Tibial nerve (tissue), 4 donors: ENCODE measurements around the gene LRFN2.

ENCODE experiments used
- CTCF ChIP-seq, 5 experiments: fragments of 200-600 bp in 3 of 5; fragments of 450-650 bp in 2 of 5; sonication (generic) in 3 of 5; IDR thresholded peaks; one replicate each; pipeline ENCODE4 v1.5.1; 2016 to 2019; ENCODE audit warnings: antibody characterized with exemption in 5 of 5, mild to moderate bottlenecking in 3 of 5, moderate library complexity in 2 of 5
- EP300 ChIP-seq, 2 donors: sonication (generic); formaldehyde crosslinking; IDR thresholded peaks; one replicate each; pipeline ENCODE4 v1.6.1; 2017; ENCODE audit warnings: antibody characterized with exemption in 2 of 2, mild to moderate bottlenecking in 1 of 2
- POLR2A ChIP-seq, 2 donors: fragments of 450-650 bp; IDR thresholded peaks; one replicate each; pipeline ENCODE4 v1.6.1; 2017; ENCODE audit warnings: antibody characterized with exemption in 2 of 2, mild to moderate bottlenecking in 2 of 2, moderate library complexity in 2 of 2

DNA sequence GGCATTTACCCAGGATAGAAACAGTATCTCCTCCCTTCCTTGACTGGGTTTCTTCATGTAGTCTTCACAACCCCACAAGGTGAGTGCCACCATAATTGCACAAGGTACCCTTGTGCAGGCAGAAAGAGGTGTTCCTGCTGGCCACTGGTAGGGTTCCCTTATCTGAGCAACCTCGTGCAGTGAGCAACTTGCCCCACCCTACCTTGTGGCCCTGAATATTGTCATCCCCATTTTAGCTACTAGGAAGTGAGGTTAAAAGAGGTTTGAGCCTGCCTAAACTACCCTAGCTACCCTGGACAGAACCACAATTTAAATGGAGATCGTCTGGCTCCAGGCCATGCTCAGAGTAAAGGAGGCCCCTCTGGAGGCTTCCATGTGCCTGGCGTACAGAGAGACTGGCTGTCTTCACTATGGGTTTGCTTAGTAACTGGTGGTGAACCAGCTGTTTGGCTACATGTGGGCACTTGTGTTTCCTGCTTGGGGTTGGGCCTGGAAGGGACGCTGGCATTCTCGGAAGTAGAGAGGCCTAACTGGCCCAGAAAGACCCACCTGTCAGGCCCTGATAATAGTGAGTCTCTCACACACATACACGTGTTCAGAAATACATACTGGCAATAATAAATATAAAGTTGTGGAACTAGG, 148.8 kb downstream of the LRFN2 start:
- TF ChIP-seq CTCF (IDR thresholded peaks at IDR 0.05) (no peak), EP300 (IDR thresholded peaks at IDR 0.05) (no peak), POLR2A (IDR thresholded peaks at IDR 0.05) (no peak)
